ENCODE results near the gene NHSL1.

DNA sequence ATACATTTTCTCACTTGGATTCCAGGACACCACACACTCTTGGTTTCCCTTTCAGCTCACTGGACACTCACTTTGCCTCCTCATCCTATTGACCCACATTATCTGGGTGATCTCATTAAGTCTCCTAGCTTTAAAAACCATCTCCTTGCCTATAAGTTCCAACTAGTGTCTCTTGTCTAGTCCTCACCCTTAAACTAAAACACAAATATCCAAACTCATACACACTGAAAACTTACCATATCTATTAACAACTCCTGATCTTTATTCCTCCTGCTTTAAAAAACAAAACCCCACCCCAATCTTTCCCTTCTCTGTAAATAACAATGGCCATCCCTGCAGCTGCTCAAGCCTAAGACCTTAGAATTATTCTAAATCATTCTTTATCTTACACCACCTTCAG, 125.1 kb downstream of the NHSL1 start:
- TF ChIP-seq, protein P1, sequence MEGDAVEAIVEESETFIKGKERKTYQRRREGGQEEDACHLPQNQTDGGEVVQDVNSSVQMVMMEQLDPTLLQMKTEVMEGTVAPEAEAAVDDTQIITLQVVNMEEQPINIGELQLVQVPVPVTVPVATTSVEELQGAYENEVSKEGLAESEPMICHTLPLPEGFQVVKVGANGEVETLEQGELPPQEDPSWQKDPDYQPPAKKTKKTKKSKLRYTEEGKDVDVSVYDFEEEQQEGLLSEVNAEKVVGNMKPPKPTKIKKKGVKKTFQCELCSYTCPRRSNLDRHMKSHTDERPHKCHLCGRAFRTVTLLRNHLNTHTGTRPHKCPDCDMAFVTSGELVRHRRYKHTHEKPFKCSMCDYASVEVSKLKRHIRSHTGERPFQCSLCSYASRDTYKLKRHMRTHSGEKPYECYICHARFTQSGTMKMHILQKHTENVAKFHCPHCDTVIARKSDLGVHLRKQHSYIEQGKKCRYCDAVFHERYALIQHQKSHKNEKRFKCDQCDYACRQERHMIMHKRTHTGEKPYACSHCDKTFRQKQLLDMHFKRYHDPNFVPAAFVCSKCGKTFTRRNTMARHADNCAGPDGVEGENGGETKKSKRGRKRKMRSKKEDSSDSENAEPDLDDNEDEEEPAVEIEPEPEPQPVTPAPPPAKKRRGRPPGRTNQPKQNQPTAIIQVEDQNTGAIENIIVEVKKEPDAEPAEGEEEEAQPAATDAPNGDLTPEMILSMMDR (IDR thresholded peaks at IDR 0.05; ENCODE audit: low read length): no peak
- no peak for TF ChIP-seq EZH2 (IDR thresholded peaks at IDR 0.05; ENCODE audit: borderline replicate concordance, low read length)
